Kidney epithelial cell (primary cell): ENCODE results near the gene TMEM181. TPM values are rescaled to one million over a fixed set of nuclear protein-coding genes. Genes with fewer than 3 reads are reported as not detected.
"Not testable (repeated sequence)": the region's sequence is repeated elsewhere in the genome, so short reads cannot be mapped to it uniquely, and the experiment has no call there.

ENCODE experiments used
- DNase-seq: peaks from one replicate; pipeline ENCODE4 v3.0.0-alpha.2; 2010; ENCODE audit warnings: low read depth
- H3K27me3 ChIP-seq: 2 replicates; pipeline ENCODE4 v1.6.0; 2011; ENCODE audit warnings: low read length; ENCODE audit not compliant: control insufficient read depth, insufficient read depth
- H3K36me3 ChIP-seq: 2 replicates; pipeline ENCODE4 v1.5.1; 2011; ENCODE audit warnings: low read length; ENCODE audit not compliant: control insufficient read depth, insufficient read depth
- H3K4me3 ChIP-seq: 2 replicates; pipeline ENCODE4 v1.5.1; 2011; ENCODE audit warnings: low read depth, mild to moderate bottlenecking, control low read depth, low read length
- total RNA-seq: library from RNA; depleted of rRNA; stranded (reverse); fragments of >200 nt; gene quantifications from 2 replicates; pipeline ENCODE4 v1.2.3, GENCODE V29; 2015
- TF ChIP-seq, protein P1 (sequence below): IDR thresholded peaks from 2 replicates; pipeline ENCODE4 v1.5.1; 2011; ENCODE audit warnings: mild to moderate bottlenecking, moderate library complexity, low read length, control low read depth, inconsistent platforms; ENCODE audit not compliant: insufficient read depth, poor library complexity, severe bottlenecking

Gene TMEM181
- total RNA-seq, 1 donor from 2014 or later, result 22.1 TPM

DNA sequence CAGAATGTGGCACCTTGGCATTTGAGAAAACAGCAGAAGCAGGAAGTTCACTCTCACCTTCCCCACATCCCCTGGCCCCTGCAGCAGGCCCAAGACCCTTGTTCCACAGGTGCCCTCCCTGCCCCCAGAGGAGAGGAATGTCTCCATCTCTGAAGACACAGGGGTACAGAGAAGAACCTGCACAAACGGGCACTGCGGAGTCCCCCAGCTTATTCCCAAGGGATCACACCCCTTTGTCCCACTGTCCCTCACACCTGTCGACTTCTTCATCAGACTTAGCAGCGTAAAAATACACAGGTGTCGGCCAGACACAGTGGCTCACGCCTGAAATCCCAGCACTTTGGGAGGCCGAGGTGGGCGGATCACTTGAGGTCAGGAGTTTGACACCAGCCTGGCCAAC is 42.9 kb upstream of the TMEM181 start:
- TF ChIP-seq, protein P1, sequence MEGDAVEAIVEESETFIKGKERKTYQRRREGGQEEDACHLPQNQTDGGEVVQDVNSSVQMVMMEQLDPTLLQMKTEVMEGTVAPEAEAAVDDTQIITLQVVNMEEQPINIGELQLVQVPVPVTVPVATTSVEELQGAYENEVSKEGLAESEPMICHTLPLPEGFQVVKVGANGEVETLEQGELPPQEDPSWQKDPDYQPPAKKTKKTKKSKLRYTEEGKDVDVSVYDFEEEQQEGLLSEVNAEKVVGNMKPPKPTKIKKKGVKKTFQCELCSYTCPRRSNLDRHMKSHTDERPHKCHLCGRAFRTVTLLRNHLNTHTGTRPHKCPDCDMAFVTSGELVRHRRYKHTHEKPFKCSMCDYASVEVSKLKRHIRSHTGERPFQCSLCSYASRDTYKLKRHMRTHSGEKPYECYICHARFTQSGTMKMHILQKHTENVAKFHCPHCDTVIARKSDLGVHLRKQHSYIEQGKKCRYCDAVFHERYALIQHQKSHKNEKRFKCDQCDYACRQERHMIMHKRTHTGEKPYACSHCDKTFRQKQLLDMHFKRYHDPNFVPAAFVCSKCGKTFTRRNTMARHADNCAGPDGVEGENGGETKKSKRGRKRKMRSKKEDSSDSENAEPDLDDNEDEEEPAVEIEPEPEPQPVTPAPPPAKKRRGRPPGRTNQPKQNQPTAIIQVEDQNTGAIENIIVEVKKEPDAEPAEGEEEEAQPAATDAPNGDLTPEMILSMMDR, result no peak
- DNase-seq, result no peak
- H3K4me3 ChIP-seq, result no peak overlapping the region
- no peaks in the 10 kb centered on the region for H3K27me3 ChIP-seq
- H3K36me3 ChIP-seq, result no peaks in the 10 kb centered on the region

DNA sequence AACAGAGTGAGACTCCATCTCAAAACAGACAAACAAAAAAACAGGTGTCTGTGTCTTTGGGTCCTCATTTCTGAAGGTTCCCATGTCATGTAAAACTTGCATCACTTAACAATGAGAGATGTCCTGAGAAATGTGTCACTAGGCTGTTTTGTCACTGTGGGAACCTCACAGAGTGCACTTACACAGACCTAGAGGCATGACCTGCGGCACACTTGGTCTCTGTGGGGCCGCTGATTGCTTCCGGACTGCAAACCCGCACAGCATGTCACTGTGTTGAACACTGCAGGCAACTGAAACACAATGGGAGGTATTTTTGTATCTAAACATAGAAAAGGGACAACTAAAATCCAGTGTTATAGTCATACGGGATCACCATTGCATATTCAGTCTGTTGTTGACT is 42.3 kb upstream of the TMEM181 start:
- TF ChIP-seq, protein P1, result no peak
- Histone ChIP-seq H3K36me3 (no peaks in the 10 kb centered on the region), H3K4me3 (no peak overlapping the region), H3K27me3 (no peaks in the 10 kb centered on the region)
- no peak for DNase-seq

DNA sequence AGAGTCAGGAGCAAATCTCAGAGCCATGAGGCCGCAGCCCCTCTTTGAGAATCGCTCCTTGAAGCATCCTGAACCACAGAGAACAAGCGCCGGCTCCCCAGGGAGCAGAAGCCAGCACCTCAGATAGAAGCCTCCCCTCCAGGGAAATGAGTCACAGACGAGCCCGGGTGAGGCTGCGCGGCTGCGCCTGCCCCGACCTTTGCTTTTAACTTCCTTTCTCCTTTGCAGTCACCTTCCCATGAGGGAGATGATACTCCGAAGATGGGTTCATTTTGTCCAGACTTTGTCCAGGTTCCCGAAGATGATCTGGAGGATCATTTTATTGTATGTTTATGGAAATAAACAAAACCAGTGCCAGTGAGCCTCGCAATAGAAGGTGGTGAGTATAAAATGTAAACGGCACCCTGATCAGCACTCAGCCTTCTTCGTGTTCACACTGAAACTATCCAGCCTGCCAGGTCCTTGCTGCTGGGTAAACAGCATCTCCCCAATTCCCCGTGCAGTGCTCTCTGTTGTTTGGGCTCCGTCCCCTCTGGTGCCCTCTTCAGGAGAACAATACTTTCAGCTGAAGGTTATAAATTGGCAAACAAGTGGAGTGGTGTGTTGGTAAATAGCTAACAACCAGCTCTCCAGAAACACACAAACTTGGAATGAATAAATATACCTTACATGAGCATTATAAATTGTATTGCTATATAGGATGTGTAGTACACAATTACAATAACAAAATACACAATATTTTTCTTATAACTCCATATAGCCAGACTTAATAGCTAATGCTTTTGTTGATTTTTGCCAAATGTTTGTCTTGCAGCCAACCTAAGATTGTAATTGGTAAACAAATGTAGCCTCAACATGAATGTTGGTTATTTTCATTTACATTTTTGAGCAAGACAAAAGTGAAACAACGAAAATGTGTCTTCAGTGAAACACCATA is 41.4 kb upstream of the TMEM181 start:
- H3K36me3 ChIP-seq, result no peaks in the 10 kb centered on the region
- peak overlapping the region; percentile 27 for H3K4me3 ChIP-seq
- no peak for DNase-seq
- TF ChIP-seq, protein P1, result peak; percentile 63
- no peaks in the 10 kb centered on the region for H3K27me3 ChIP-seq

DNA sequence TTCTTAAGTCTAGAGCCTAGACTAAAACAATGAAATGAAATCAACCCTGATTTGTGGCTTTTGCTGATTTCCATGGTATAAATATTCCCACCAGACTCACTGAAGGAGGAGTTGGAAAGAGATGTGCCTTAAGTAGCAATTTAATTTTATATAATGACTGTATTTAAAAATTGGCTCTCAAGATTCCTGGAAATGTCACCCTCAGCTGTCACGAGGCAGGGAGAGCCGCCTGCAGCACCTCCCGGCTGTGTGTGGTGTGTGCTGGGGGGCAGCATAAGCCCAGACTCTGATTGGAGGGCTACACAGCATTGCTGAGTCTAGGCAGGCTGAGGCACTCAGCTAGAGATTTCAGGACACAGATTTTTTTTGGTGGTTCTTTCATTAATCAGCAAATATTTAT is 40.6 kb upstream of the TMEM181 start:
- Histone ChIP-seq H3K4me3 (no peak overlapping the region), H3K36me3 (no peaks in the 10 kb centered on the region), H3K27me3 (peaks cover under 1% of the 10 kb centered on the region)
- no peak for DNase-seq
- TF ChIP-seq, protein P1, result no peak

DNA sequence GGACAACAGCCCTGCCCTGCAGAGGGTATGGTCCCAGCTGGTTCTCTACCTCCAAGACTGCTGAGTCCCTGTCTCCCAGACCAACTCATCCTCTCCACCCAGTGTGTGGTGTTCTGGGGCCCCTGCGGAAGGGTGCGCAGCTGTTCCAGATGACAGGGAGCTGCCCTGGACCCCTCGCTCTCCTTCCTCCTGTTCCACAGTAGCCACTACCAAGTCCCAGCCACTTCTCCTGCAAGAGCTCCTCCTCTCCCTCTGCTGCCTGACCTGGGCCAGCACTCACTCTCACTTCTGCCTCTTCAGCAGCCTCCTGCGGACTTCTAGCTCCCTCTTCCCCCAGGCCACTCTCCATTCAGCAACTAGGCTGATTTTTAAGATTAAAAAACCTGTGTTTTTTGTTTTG is 40.1 kb upstream of the TMEM181 start:
- Histone ChIP-seq H3K36me3 (no peaks in the 10 kb centered on the region), H3K4me3 (no peak overlapping the region), H3K27me3 (peaks cover 4% of the 10 kb centered on the region)
- TF ChIP-seq, protein P1, result no peak
- DNase-seq, result no peak

DNA sequence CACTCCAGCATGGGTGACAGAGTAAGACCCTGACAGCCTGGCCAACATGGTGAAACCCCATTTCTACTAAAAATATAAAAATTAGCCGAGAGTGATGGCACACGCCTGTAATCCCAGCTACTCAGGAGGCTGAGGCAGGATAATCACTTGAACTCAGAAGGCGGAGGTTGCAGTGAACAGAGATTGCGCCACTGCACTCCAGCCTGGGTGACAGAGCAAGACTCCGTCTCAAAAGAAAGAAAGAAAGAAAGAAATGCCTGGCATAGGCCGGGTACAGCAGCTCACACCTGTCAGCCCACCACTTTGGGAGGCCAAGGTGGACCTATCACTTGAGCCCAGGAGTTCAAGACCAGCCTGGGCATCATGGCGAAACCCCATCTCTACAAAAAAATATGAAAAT is 38.9 kb upstream of the TMEM181 start:
- H3K27me3 ChIP-seq, H3K4me3 ChIP-seq, H3K36me3 ChIP-seq, DNase-seq: not testable (repeated sequence)
